Ishikawa (cell line): Measurements from ENCODE around the gene RAB6B.

Source experiments
- CREB1 ChIP-seq: IDR thresholded peaks from 2 replicates; pipeline ENCODE4 v1.6.1; 2012; ENCODE audit warnings: low read depth
- EGR1 ChIP-seq: IDR thresholded peaks from 2 replicates; pipeline ENCODE4 v1.6.1; 2012
- EP300 ChIP-seq: IDR thresholded peaks from 2 replicates; pipeline ENCODE4 v1.6.1; 2012; ENCODE audit warnings: borderline replicate concordance
- REST ChIP-seq: IDR thresholded peaks from 2 replicates; pipeline ENCODE4 v1.6.1; 2012; ENCODE audit warnings: low read depth, mild to moderate bottlenecking
- TAF1 ChIP-seq: IDR thresholded peaks from 2 replicates; pipeline ENCODE4 v1.6.1; 2012; ENCODE audit warnings: low read depth, mild to moderate bottlenecking
- TCF12 ChIP-seq: IDR thresholded peaks from 2 replicates; pipeline ENCODE4 v1.6.1; 2012; ENCODE audit warnings: low read depth
- TEAD4 ChIP-seq: IDR thresholded peaks from 2 replicates; pipeline ENCODE4 v1.6.1; 2012
- USF1 ChIP-seq: IDR thresholded peaks from 2 replicates; pipeline ENCODE4 v1.6.1; 2012
- YY1 ChIP-seq: IDR thresholded peaks from 2 replicates; pipeline ENCODE4 v1.6.1; 2012; ENCODE audit warnings: low read depth
- ZBTB7A ChIP-seq: IDR thresholded peaks from 2 replicates; pipeline ENCODE4 v1.6.1; 2012; ENCODE audit warnings: low read depth

- TF ChIP-seq TEAD4 (peak; percentile 96), TCF12 (peak; percentile 82), EP300 (peak; percentile 87), EGR1 (no peak), REST (no peak), TAF1 (no peak), USF1 (no peak), ZBTB7A (no peak), CREB1 (no peak), YY1 (peak; percentile 28; the same call in 1 of the 2 replicates)
Measured at GRCh38 chr3:133915685-133916658, 20.3 kb upstream of the RAB6B start.
